MCF 10A (cell line): ENCODE results near the gene CARD8. TPM values are rescaled to one million over a fixed set of nuclear protein-coding genes. Genes with fewer than 3 reads are reported as not detected.
"Not testable (repeated sequence)": the region's sequence is repeated elsewhere in the genome, so short reads cannot be mapped to it uniquely, and the experiment has no call there.

ENCODE experiments used
- BruUV-seq: library from RNA; stranded (reverse); fragments of 400-500 nt; replicated peaks from 2 replicates; lab custom pipeline; 2021; lab: Mats Ljungman, UMichigan
- CTCF ChIA-PET: fragments of 300-600 bp; sonication (Branson Sonifier 250); formaldehyde crosslinking; extraction: SDS; loops from one replicate; lab custom pipeline; 2021; ENCODE audit warnings: antibody characterized with exemption, inconsistent platforms; lab: Yijun Ruan, JAX
- POLR2A ChIA-PET: fragments of 300-600, 350-650 bp; sonication (Branson Sonifier 250); formaldehyde crosslinking; extraction: SDS; loops from one replicate; lab custom pipeline; 2020; ENCODE audit warnings: antibody characterized with exemption, inconsistent platforms; lab: Yijun Ruan, JAX
- DNase-seq: peaks from one replicate; pipeline ENCODE4 v3.0.0-alpha.2; 2018; ENCODE audit not compliant: unreplicated experiment
- H3K27ac Mint-ChIP-seq: one replicate; pipeline ENCODE4 v1.8.0; 2022; ENCODE audit warnings: mild to moderate bottlenecking, low read depth, mixed read lengths; ENCODE audit not compliant: unreplicated experiment
- H3K27me3 Mint-ChIP-seq: one replicate; pipeline ENCODE4 v1.8.0; 2022; ENCODE audit warnings: mixed read lengths; ENCODE audit not compliant: insufficient read depth, unreplicated experiment
- H3K36me3 Mint-ChIP-seq: one replicate; pipeline ENCODE4 v1.8.0; 2022; ENCODE audit warnings: mild to moderate bottlenecking, moderate library complexity, mixed read lengths; ENCODE audit not compliant: insufficient read depth, unreplicated experiment
- H3K4me1 Mint-ChIP-seq: one replicate; pipeline ENCODE4 v1.8.0; 2022; ENCODE audit warnings: mixed read lengths; ENCODE audit not compliant: insufficient read depth, unreplicated experiment
- H3K4me3 Mint-ChIP-seq: one replicate; pipeline ENCODE4 v1.8.0; 2022; ENCODE audit warnings: mild to moderate bottlenecking, moderate library complexity, mixed read lengths; ENCODE audit not compliant: unreplicated experiment
- H3K9me3 Mint-ChIP-seq: one replicate; pipeline ENCODE4 v1.8.0; 2022; ENCODE audit warnings: mixed read lengths; ENCODE audit not compliant: unreplicated experiment
- intact Hi-C: fragments of 100-400 bp; cut with micrococcal nuclease; formaldehyde crosslinking; loops from 2 replicates; pipeline ENCODE4 v1.14.1; 2022
- total RNA-seq: library from RNA; stranded (reverse); gene quantifications from 2 replicates; pipeline ENCODE4 v1.2.3, GENCODE V29; 2022
- TF ChIP-seq, protein P1 (sequence below): fragments of 200-600 bp; IDR thresholded peaks from one replicate; pipeline ENCODE4 v1.8.0; 2022; ENCODE audit warnings: antibody characterized with exemption, mild to moderate bottlenecking; ENCODE audit not compliant: unreplicated experiment

Gene CARD8
- total RNA-seq, 1 experiment from 2014 or later, result 16.0 TPM

DNA sequence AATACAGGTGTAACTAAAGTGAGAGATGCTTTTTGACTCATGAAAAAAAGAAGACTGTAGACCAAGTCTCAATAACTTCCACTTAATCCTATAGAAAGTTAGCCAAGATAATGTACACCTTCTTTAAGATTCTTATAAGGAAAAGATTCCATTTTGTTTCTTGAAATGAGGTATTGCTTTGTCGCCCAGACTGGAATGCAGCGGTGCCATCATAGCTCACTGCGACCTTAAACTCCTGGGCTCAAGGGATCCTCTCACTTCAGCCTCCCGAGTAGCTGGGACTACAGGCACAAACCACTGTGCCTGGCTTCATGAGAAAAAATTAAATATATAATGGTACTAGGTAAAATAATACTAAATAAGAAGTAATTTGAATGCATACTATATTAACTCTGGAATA is 3.3 kb upstream of the CARD8 start:
- CTCF ChIA-PET, result interaction anchor here (0.7 to 4.0 kb wide), 3 partner anchors 128 to 331 kb away, joined by 3 to 21 read pairs (median 3); no protein-coding TSS in a partner anchor
- POLR2A ChIA-PET, H3K9me3 Mint-ChIP-seq, intact Hi-C loops, H3K36me3 Mint-ChIP-seq, H3K27ac Mint-ChIP-seq, H3K4me3 Mint-ChIP-seq, BruUV-seq, H3K27me3 Mint-ChIP-seq, DNase-seq, H3K4me1 Mint-ChIP-seq: not testable (repeated sequence)

DNA sequence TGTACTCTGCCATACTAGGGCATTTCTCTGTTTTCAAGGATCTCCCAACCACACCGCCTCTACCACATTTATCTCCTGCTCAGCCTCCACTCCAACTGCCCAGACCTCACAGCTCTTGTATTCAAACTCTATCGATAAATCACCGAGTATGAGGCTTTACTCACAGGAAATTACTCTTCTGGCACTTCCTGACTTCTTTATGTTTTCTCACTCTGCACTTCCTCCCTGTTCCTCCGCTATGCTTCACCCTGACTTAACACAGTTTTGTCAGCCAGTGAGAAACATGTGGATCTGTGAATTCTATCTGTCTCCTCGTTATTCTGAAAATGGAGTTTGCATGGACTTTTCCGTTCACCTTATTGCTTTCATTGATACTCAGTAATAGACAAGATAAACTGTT is 2.6 kb upstream of the CARD8 start:
- BruUV-seq, result no TSS peak
- Mint-ChIP-seq H3K9me3 (no peaks in the 10 kb centered on the region), H3K4me3 (no peak overlapping the region), H3K4me1 (peaks cover 9% of the 10 kb centered on the region), H3K27ac (no peak overlapping the region), H3K27me3 (no peaks in the 10 kb centered on the region), H3K36me3 (peaks cover 5% of the 10 kb centered on the region)
- TF ChIP-seq, protein P1, sequence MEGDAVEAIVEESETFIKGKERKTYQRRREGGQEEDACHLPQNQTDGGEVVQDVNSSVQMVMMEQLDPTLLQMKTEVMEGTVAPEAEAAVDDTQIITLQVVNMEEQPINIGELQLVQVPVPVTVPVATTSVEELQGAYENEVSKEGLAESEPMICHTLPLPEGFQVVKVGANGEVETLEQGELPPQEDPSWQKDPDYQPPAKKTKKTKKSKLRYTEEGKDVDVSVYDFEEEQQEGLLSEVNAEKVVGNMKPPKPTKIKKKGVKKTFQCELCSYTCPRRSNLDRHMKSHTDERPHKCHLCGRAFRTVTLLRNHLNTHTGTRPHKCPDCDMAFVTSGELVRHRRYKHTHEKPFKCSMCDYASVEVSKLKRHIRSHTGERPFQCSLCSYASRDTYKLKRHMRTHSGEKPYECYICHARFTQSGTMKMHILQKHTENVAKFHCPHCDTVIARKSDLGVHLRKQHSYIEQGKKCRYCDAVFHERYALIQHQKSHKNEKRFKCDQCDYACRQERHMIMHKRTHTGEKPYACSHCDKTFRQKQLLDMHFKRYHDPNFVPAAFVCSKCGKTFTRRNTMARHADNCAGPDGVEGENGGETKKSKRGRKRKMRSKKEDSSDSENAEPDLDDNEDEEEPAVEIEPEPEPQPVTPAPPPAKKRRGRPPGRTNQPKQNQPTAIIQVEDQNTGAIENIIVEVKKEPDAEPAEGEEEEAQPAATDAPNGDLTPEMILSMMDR, result no peak
- ChIA-PET POLR2A (interaction anchor here (0.9 kb wide), 1 partner anchor 295 kb away, joined by 3 read pairs; no protein-coding TSS in a partner anchor), CTCF (interaction anchor here (0.6 to 0.8 kb wide), 2 partner anchors 75 to 127 kb away, joined by 3 read pairs; no protein-coding TSS in a partner anchor)
- intact Hi-C loops, result no loop called here
- DNase-seq, result no peak

DNA sequence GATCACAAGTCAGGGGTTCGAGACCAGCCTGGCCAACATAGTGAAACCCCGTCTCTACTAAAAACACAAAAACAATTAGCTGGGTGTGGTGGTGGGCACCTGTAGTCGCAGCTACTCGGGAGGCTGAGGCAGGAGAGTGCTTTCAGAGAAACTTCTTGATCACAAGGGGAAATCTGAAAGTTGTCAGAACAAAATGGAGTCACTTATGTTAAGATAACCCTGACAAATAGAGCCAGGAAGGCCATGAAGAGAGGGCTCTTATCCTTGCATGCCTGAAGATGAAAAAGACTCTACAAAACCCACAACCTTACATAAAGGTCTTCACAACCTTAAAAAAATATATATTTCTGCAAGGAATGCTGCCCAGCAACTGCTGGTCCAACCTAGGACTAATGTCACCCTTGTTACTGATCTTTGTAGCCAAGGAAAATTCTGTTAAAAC is 1.2 kb downstream of the CARD8 start:
- Mint-ChIP-seq H3K4me3 (peak overlapping the region; percentile 97), H3K4me1 (peaks cover 9% of the 10 kb centered on the region), H3K9me3 (no peaks in the 10 kb centered on the region), H3K27ac (no peak overlapping the region), H3K27me3 (no peaks in the 10 kb centered on the region), H3K36me3 (peaks cover 5% of the 10 kb centered on the region)
- no TSS peak for BruUV-seq
- TF ChIP-seq, protein P1, result no peak
- POLR2A ChIA-PET, result interaction anchor here (0.7 to 1.9 kb wide), 2 partner anchors 51 to 148 kb away, joined by 4 to 18 read pairs; no protein-coding TSS in a partner anchor
- DNase-seq, result no peak
- CTCF ChIA-PET, result interaction anchor here (1.1 kb wide), 1 partner anchor 291 kb away, joined by 4 read pairs; no protein-coding TSS in a partner anchor
- intact Hi-C loops, result no loop called here

DNA sequence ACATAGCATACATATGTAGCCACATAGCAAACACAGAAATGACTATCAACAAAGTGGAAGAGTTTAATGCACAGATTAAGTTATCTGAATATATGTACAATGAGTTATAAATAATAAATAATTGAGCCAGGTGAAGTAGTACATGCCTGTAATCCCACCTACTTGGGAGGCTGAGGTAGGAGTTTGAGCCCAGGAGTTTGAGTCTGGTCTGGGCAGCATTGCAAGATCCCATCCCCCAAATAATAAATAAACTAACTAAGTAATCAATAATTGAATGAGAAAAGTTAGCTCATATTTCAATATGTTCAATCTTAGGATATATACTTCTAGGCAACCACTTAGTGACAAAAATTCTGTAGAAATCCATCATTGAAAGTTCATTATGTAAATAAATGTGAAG is 1.7 kb downstream of the CARD8 start:
- CTCF ChIA-PET, result interaction anchor here (1.1 kb wide), 1 partner anchor 290 kb away, joined by 4 read pairs; no protein-coding TSS in a partner anchor
- intact Hi-C loops, result no loop called here
- POLR2A ChIA-PET, result no interaction called here
- Mint-ChIP-seq H3K27ac (no peak overlapping the region), H3K9me3 (no peaks in the 10 kb centered on the region), H3K4me1 (peaks cover 9% of the 10 kb centered on the region), H3K36me3 (peaks cover 5% of the 10 kb centered on the region), H3K27me3 (no peaks in the 10 kb centered on the region), H3K4me3 (peak overlapping the region; percentile 97)
- no TSS peak for BruUV-seq
- TF ChIP-seq, protein P1, result no peak
- no peak for DNase-seq
